ENCODE measurements around the gene ZNF740.

The ZNF740 gene

GRCh38 chr12:53193040-53193439 is 12.5 kb downstream of the ZNF740 start:
- Histone ChIP-seq H3K36me3 (peaks cover 2 to 23% (median 12%) of the 10 kb centered on the region in 3 donors), H3K27me3 (no peaks in the 10 kb centered on the region), H3K4me3 (no peak overlapping the region), H3K27ac (no peak overlapping the region), H3K4me1 (peaks cover 0 to 17% (median 13%) of the 10 kb centered on the region in 4 donors), H3K9me3 (no peaks in the 10 kb centered on the region)
- TF ChIP-seq CTCF (IDR thresholded peaks at IDR 0.05): no peak
- intact Hi-C loops (cut with DNase I; ENCODE audit: low total_unique reads): no loop called here
- DNase-seq: peak in 1 of 2 donors; percentile 60

- peaks cover 0 to 14% (median 4%) of the 10 kb centered on the region in 3 donors for H3K36me3 ChIP-seq
- intact Hi-C loops (cut with DNase I; ENCODE audit: low total_unique reads): no loop called here
- no peak overlapping the region for H3K27ac ChIP-seq
- peak in 1 of 2 donors; percentile 53 for DNase-seq
- no peak for TF ChIP-seq CTCF (IDR thresholded peaks at IDR 0.05)
- H3K9me3 ChIP-seq: no peaks in the 10 kb centered on the region
- H3K4me3 ChIP-seq: no peak overlapping the region
- no peaks in the 10 kb centered on the region for H3K27me3 ChIP-seq
- peaks cover 0 to 20% (median 14%) of the 10 kb centered on the region in 4 donors for H3K4me1 ChIP-seq
Observed at GRCh38 chr12:53193985-53194716, 13.6 kb downstream of the ZNF740 start.

GRCh38 chr12:53194973-53195372 is 14.5 kb downstream of the ZNF740 start:
- Histone ChIP-seq H3K27ac (no peak overlapping the region), H3K9me3 (no peaks in the 10 kb centered on the region), H3K36me3 (peaks cover 0 to 14% (median 4%) of the 10 kb centered on the region in 3 donors), H3K4me3 (no peak overlapping the region), H3K27me3 (no peaks in the 10 kb centered on the region), H3K4me1 (peaks cover 0 to 17% (median 13%) of the 10 kb centered on the region in 4 donors)
- no peak for TF ChIP-seq CTCF (IDR thresholded peaks at IDR 0.05)
- intact Hi-C loops (cut with DNase I; ENCODE audit: low total_unique reads): loop anchor here (5.0 kb wide), 2 partner anchors 38 to 128 kb away; no protein-coding TSS in a partner anchor
- DNase-seq: no peak

GRCh38 chr12:53195516-53196420 is 15.2 kb downstream of the ZNF740 start:
- Histone ChIP-seq H3K9me3 (no peaks in the 10 kb centered on the region), H3K27ac (no peak overlapping the region), H3K4me1 (peaks cover 0 to 12% (median 10%) of the 10 kb centered on the region in 4 donors), H3K36me3 (peaks cover 0 to 14% (median 4%) of the 10 kb centered on the region in 3 donors), H3K27me3 (no peaks in the 10 kb centered on the region), H3K4me3 (no peak overlapping the region)
- intact Hi-C loops (cut with DNase I; ENCODE audit: low total_unique reads): loop anchor here (5.0 kb wide), 2 partner anchors 38 to 128 kb away; no protein-coding TSS in a partner anchor
- TF ChIP-seq CTCF (IDR thresholded peaks at IDR 0.05): no peak
- peak in 1 of 2 donors; percentile 52 for DNase-seq

- Histone ChIP-seq H3K27ac (no peak overlapping the region), H3K4me3 (no peak overlapping the region), H3K9me3 (no peaks in the 10 kb centered on the region), H3K36me3 (peaks cover 0 to 6% (median 0%) of the 10 kb centered on the region in 3 donors), H3K27me3 (no peaks in the 10 kb centered on the region), H3K4me1 (peaks cover 0 to 12% (median 10%) of the 10 kb centered on the region in 4 donors)
- no peak for TF ChIP-seq CTCF (IDR thresholded peaks at IDR 0.05)
- intact Hi-C loops (cut with DNase I; ENCODE audit: low total_unique reads): loop anchor here (5.0 kb wide), 2 partner anchors 39 to 129 kb away; no protein-coding TSS in a partner anchor
- DNase-seq: peak in 1 of 2 donors; percentile 61
Observed at GRCh38 chr12:53196486-53196885, 16.0 kb downstream of the ZNF740 start.
